T-helper 2 cell treated with Interferon-gamma antibody and Interleukin-4, amounts not matched to agents 5 μg/mL and 100 μg/mL, for 36 hours (primary cell): ENCODE results near the gene LMO4.

Experiments used
- DNase-seq: peaks from one replicate; pipeline ENCODE4 v3.0.0; 2021; ENCODE audit warnings: low spot score
- H3K27ac Mint-ChIP-seq: one replicate; pipeline ENCODE4 v1.8.0; 2021; ENCODE audit warnings: mild to moderate bottlenecking, mixed read lengths
- H3K27me3 Mint-ChIP-seq: one replicate; pipeline ENCODE4 v1.8.0; 2021; ENCODE audit warnings: low read depth, mixed read lengths
- H3K36me3 Mint-ChIP-seq: one replicate; pipeline ENCODE4 v1.8.0; 2021; ENCODE audit warnings: low read depth, mixed read lengths
- H3K4me1 Mint-ChIP-seq: one replicate; pipeline ENCODE4 v1.8.0; 2021; ENCODE audit warnings: low read depth, mixed read lengths
- H3K4me3 Mint-ChIP-seq: one replicate; pipeline ENCODE4 v1.8.0; 2022; ENCODE audit warnings: mild to moderate bottlenecking, moderate library complexity, mixed read lengths
- H3K9me3 Mint-ChIP-seq: one replicate; pipeline ENCODE4 v1.8.0; 2021; ENCODE audit warnings: mixed read lengths

LMO4 gene

DNA sequence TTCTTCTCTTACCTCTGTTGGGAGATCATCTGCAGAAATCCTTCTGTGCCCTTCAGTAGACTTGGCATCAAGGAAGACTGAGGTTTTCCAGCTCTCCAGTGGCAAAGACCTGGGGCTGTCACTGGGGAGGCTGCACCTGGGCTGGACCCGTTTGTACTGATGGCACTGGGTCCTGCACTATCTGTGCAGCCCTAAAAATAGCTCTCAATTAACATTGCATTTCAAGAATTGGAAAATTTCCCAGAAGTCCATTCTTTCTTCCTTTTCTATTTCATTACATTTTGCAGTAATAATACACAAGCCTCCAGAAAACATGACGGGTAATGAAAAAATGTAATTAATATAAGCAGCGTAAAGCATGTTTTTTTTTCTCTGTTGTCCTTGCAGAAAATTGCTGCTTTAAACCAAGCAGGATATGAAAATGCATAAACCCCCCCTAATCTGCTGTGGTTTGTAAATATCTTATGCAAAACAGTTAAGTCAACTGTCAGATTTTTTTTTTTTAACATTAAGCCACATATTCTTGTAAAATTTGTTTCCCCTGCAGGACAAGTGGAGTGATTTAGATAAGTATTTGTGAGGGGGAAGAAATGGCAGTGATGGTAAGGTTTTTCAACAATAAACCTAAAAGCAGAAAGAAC is 64.9 kb downstream of the LMO4 start:
- peaks cover 31% of the 10 kb centered on the region for H3K27me3 Mint-ChIP-seq
- H3K36me3 Mint-ChIP-seq = no peaks in the 10 kb centered on the region
- H3K9me3 Mint-ChIP-seq = no peaks in the 10 kb centered on the region
- no peak overlapping the region for H3K4me3 Mint-ChIP-seq
- H3K27ac Mint-ChIP-seq = no peak overlapping the region
- no peaks in the 10 kb centered on the region for H3K4me1 Mint-ChIP-seq
- DNase-seq = no peak

DNA sequence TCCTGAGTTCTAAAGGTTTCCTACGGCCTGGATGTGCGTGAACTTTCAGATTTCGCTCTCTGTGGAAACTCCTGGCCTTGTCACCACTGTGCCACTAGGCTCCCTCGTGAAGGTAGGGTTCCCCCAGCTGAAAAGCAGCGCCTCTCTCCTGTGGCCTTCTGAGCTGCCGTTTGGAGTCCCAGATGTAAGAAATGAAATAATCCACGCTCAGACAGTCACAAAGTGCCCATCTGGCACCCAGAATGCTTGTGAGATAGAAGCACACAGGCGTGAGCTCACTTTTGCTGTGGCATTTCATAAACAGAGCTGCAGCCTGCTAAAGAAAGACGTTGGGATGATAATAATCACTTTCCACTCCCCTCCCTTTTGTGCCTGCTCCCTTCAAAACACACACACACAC is 65.8 kb downstream of the LMO4 start:
- Mint-ChIP-seq H3K27ac (no peak overlapping the region), H3K4me1 (no peaks in the 10 kb centered on the region), H3K36me3 (no peaks in the 10 kb centered on the region), H3K4me3 (no peak overlapping the region), H3K9me3 (no peaks in the 10 kb centered on the region), H3K27me3 (peaks cover 38% of the 10 kb centered on the region)
- no peak for DNase-seq

DNA sequence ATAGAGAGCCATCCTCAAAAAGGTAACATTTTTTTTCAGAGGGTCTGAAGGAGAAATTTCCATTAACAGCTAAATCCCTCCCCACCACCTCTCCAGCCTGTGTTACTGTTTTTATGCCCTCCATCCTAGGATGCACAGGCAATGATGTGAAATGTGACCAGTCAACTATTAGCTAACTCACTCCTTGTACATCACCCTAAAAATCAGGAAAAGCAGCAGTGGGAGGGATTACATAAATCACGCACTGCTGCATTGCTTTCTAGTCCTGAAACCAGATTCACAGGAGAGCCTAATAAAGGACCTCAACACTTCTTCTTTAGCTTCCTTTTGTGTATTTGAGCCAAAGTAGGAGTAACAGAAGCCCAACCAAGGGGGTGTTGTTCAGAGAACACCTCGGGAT is 66.3 kb downstream of the LMO4 start:
- peaks cover 38% of the 10 kb centered on the region for H3K27me3 Mint-ChIP-seq
- no peaks in the 10 kb centered on the region for H3K9me3 Mint-ChIP-seq
- no peaks in the 10 kb centered on the region for H3K4me1 Mint-ChIP-seq
- H3K4me3 Mint-ChIP-seq = no peak overlapping the region
- no peak overlapping the region for H3K27ac Mint-ChIP-seq
- no peaks in the 10 kb centered on the region for H3K36me3 Mint-ChIP-seq
- DNase-seq = no peak
